Ishikawa (cell line): Measurements from ENCODE around the gene SNRPB2.

Experiments
- CEBPB ChIP-seq: IDR thresholded peaks from 2 replicates; pipeline ENCODE4 v1.6.1; 2012
- CREB1 ChIP-seq: IDR thresholded peaks from 2 replicates; pipeline ENCODE4 v1.6.1; 2012; ENCODE audit warnings: low read depth
- EGR1 ChIP-seq: IDR thresholded peaks from 2 replicates; pipeline ENCODE4 v1.6.1; 2012
- EP300 ChIP-seq: IDR thresholded peaks from 2 replicates; pipeline ENCODE4 v1.6.1; 2012; ENCODE audit warnings: borderline replicate concordance
- FOXM1 ChIP-seq: IDR thresholded peaks from 2 replicates; pipeline ENCODE4 v1.6.1; 2012; ENCODE audit warnings: low read depth, borderline replicate concordance
- MAX ChIP-seq: IDR thresholded peaks from 2 replicates; pipeline ENCODE4 v1.6.1; 2012
- NFIC ChIP-seq: IDR thresholded peaks from 2 replicates; pipeline ENCODE4 v1.6.1; 2012
- RAD21 ChIP-seq: IDR thresholded peaks from 2 replicates; pipeline ENCODE4 v1.6.1; 2012; ENCODE audit warnings: low read depth
- TAF1 ChIP-seq: IDR thresholded peaks from 2 replicates; pipeline ENCODE4 v1.6.1; 2012; ENCODE audit warnings: low read depth, mild to moderate bottlenecking
- TCF12 ChIP-seq: IDR thresholded peaks from 2 replicates; pipeline ENCODE4 v1.6.1; 2012; ENCODE audit warnings: low read depth
- TEAD4 ChIP-seq: IDR thresholded peaks from 2 replicates; pipeline ENCODE4 v1.6.1; 2012
- YY1 ChIP-seq: IDR thresholded peaks from 2 replicates; pipeline ENCODE4 v1.6.1; 2012; ENCODE audit warnings: low read depth
- ZBTB7A ChIP-seq: IDR thresholded peaks from 2 replicates; pipeline ENCODE4 v1.6.1; 2012; ENCODE audit warnings: low read depth
- TF ChIP-seq, protein P1 (sequence below): IDR thresholded peaks from 2 replicates; pipeline ENCODE4 v1.6.1; 2012; ENCODE audit warnings: low read depth, mild to moderate bottlenecking
- TF ChIP-seq, protein P2 (sequence below): IDR thresholded peaks from 2 replicates; pipeline ENCODE4 v1.6.1; 2012

Gene SNRPB2

GRCh38 chr20:16729080-16729479 lies 746 bp upstream of the SNRPB2 start:
- TF ChIP-seq TCF12 (no peak), CEBPB (no peak), TAF1 (no peak), EGR1 (no peak), TEAD4 (no peak), MAX (no peak), NFIC (no peak), FOXM1 (no peak), EP300 (no peak), YY1 (no peak), RAD21 (no peak), ZBTB7A (no peak), CREB1 (no peak)
- TF ChIP-seq, protein P1, sequence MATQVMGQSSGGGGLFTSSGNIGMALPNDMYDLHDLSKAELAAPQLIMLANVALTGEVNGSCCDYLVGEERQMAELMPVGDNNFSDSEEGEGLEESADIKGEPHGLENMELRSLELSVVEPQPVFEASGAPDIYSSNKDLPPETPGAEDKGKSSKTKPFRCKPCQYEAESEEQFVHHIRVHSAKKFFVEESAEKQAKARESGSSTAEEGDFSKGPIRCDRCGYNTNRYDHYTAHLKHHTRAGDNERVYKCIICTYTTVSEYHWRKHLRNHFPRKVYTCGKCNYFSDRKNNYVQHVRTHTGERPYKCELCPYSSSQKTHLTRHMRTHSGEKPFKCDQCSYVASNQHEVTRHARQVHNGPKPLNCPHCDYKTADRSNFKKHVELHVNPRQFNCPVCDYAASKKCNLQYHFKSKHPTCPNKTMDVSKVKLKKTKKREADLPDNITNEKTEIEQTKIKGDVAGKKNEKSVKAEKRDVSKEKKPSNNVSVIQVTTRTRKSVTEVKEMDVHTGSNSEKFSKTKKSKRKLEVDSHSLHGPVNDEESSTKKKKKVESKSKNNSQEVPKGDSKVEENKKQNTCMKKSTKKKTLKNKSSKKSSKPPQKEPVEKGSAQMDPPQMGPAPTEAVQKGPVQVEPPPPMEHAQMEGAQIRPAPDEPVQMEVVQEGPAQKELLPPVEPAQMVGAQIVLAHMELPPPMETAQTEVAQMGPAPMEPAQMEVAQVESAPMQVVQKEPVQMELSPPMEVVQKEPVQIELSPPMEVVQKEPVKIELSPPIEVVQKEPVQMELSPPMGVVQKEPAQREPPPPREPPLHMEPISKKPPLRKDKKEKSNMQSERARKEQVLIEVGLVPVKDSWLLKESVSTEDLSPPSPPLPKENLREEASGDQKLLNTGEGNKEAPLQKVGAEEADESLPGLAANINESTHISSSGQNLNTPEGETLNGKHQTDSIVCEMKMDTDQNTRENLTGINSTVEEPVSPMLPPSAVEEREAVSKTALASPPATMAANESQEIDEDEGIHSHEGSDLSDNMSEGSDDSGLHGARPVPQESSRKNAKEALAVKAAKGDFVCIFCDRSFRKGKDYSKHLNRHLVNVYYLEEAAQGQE = no peak
- TF ChIP-seq, protein P2, sequence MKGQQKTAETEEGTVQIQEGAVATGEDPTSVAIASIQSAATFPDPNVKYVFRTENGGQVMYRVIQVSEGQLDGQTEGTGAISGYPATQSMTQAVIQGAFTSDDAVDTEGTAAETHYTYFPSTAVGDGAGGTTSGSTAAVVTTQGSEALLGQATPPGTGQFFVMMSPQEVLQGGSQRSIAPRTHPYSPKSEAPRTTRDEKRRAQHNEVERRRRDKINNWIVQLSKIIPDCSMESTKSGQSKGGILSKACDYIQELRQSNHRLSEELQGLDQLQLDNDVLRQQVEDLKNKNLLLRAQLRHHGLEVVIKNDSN = no peak

- TF ChIP-seq, protein P1 = no peak
- TF ChIP-seq NFIC = no peak
- TF ChIP-seq TEAD4 = no peak
- TF ChIP-seq TAF1 = no peak
- TF ChIP-seq CEBPB = no peak
- no peak for TF ChIP-seq TCF12
- no peak for TF ChIP-seq EP300
- no peak for TF ChIP-seq YY1
- no peak for TF ChIP-seq RAD21
- no peak for TF ChIP-seq MAX
- TF ChIP-seq ZBTB7A = no peak
These were observed 2.8 kb downstream of the SNRPB2 start for GRCh38 chr20:16732506-16733152.

DNA sequence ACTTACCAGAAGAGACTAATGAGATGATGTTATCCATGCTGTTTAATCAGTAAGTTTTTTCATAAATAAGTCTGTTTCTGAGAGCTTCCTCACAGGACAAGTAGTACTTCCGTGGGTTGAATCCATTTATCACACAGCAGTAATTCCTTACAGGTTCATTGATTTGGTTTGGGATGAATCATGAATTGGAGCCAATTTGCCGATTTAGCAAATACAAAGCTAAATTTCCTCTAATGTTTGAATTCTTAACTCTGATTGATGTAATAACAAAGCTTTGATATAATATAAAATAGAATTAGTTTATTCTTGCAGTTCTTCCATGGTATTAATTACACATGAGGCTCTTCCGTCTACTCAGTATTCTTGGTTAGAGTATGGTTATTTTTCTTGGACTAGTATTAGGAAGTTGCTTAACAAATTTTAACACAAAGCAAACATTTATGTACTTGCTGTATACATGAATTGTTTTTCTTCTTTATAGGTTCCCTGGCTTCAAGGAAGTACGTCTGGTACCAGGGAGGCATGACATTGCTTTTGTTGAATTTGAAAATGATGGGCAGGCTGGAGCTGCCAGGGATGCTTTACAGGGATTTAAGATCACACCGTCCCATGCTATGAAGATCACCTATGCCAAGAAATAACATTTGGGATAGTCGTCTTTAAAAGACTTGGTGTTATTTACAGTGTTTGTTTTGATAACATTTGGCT lies 10.7 kb downstream of the SNRPB2 start:
- TF ChIP-seq, protein P1 = no peak
- no peak for TF ChIP-seq YY1
- TF ChIP-seq CEBPB = no peak
- no peak for TF ChIP-seq FOXM1
- no peak for TF ChIP-seq TCF12
- no peak for TF ChIP-seq MAX
- no peak for TF ChIP-seq TEAD4
- TF ChIP-seq EGR1 = no peak
- no peak for TF ChIP-seq EP300
- no peak for TF ChIP-seq CREB1
- TF ChIP-seq NFIC = no peak
- no peak for TF ChIP-seq TAF1
- TF ChIP-seq, protein P2 = no peak
- TF ChIP-seq ZBTB7A = no peak
- TF ChIP-seq RAD21 = no peak

GRCh38 chr20:16744178-16744807 lies 14.5 kb downstream of the SNRPB2 start:
- TF ChIP-seq RAD21 = no peak
- no peak for TF ChIP-seq TAF1
- TF ChIP-seq TEAD4 = no peak
